Measurements from ENCODE around the gene WDFY2. TPM values are rescaled to one million over a fixed set of nuclear protein-coding genes. Genes with fewer than 3 reads are reported as not detected.

WDFY2 gene
- total and polyA plus RNA-seq, 2 of the 13 experiments (the other 11 are each of a cell fraction or from before 2014, with no cell fraction given), result 22.6 to 27.0 TPM

DNA sequence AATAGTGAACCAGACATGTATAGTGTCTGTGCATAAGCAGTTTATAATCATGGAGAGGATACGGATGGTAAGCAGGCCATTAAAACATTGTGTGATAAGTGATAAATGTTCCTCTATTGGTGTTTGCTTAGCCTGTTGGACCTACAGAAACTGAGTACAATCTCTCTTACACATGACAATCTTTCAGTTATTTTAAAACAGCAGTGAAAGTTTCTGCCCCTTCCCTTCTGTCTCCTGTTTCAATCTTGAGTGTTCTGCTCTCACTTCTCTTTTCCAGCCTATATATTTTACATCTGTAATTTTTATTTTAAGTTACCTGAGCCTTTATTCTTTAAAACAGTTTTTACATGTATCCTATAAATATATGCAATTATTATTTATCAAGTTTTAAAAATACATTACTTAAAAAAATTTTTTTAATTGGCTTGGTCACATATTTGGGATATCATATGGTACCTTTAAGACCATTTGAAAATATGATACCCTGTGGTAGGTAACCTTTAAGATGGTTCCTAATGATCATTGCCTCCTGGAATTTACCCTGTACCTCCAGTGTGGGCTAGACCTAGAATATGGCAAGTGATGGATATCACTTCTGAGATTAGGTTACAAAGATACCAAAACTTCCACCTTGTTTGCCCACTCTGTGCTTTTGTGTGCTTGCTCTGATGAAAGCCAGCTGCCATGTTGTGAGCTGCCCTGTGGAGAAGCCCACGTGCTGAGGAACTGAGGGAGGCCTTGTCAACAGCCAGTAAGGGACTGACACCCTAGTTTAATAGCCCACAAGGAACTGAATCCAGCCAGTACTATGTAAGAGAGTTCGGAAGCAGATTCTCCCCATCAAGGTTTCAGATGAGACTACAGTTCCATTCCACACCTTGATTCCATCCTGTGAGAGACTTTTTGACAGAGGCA, 120.4 kb downstream of the WDFY2 start:
- ChIA-PET POLR2A (no interaction called here), CTCF (ENCODE audit: low intra/inter-chr PET ratio, low total read pairs) (no interaction called here)
- FAIRE-seq, result no peak

GRCh38 chr13:51707461-51707860, 123.2 kb downstream of the WDFY2 start:
- H4K20me1 ChIP-seq (ENCODE audit: insufficient read depth, low read length), result no peaks in the 10 kb centered on the region
- BruUV-seq (replicated peaks), result no TSS peak
- no peaks in the 10 kb centered on the region for H3K4me1 ChIP-seq (ENCODE audit: insufficient read depth, low read length)
- H3K4me3 ChIP-seq (replicated peaks in 1 of 3; ENCODE audit: insufficient read depth in 1 of 3, low read depth in 2 of 3, low read length in 3 of 3), result no peak overlapping the region
- POLR2A ChIA-PET, result interaction anchor here (1.2 kb wide), 1 partner anchor 254 kb away, joined by 3 read pairs; the partner anchor contains the start of gene INTS6
- FAIRE-seq (no peak), ATAC-seq (no peak), DNase-seq (ENCODE audit: low spot score) (no peak)
- peaks cover 6 to 26% of the 10 kb centered on the region in 2 experiments for H3K36me3 ChIP-seq (replicated peaks in 1 of 2; ENCODE audit: control insufficient read depth in 1 of 2, insufficient read depth in 2 of 2, low read length in 2 of 2)
- intact Hi-C loops (cut with micrococcal nuclease; ENCODE audit: unreplicated experiment) (no loop called here), in situ Hi-C loops (cut with HindIII; ENCODE audit: extremely low pct_ligation_motif_present, low pct_unique_long_range_greater_than_20kb) (no loop called here)
- H3K9ac ChIP-seq (ENCODE audit: insufficient read depth, low read depth, low read length), result no peak overlapping the region
- H3K4me2 ChIP-seq (ENCODE audit: low read depth, low read length), result no peak overlapping the region
- H3K27ac ChIP-seq (ENCODE audit: extremely low read length, insufficient read depth, low read length), result no peak overlapping the region
- H3K79me2 ChIP-seq (ENCODE audit: insufficient read depth, low read length), result peaks cover 2% of the 10 kb centered on the region
- H3K27me3 ChIP-seq (ENCODE audit: control insufficient read depth in 1 of 2, insufficient read depth in 2 of 2, low read length in 2 of 2), result no peaks in the 10 kb centered on the region
- H3K9me3 ChIP-seq (ENCODE audit: low read length), result no peaks in the 10 kb centered on the region
- H2AFZ ChIP-seq (ENCODE audit: low read length), result no peak overlapping the region
- CTCF ChIA-PET (ENCODE audit: low intra/inter-chr PET ratio, low total read pairs), result no interaction called here
- TF ChIP-seq ARNTL (CRISPR knock-in tag; IDR thresholded peaks at IDR 0.05), result no peak

More for the DNA sequence above, 120.4 kb downstream of the WDFY2 start:
- no peak for TF ChIP-seq SRSF1 (optimal IDR thresholded peaks at IDR 0.05; ENCODE audit: low read depth, low read length)
- peak; percentile 12 for TF ChIP-seq RBM22 (optimal IDR thresholded peaks at IDR 0.05; ENCODE audit: low read length)
- no peak overlapping the region for H3K9ac ChIP-seq (ENCODE audit: insufficient read depth, low read depth, low read length)
- H3K4me2 ChIP-seq (ENCODE audit: low read depth, low read length), result no peak overlapping the region
- no TSS peak for BruUV-seq (replicated peaks)
- ATAC-seq, result no peak
- H3K27me3 ChIP-seq (ENCODE audit: control insufficient read depth in 1 of 2, insufficient read depth in 2 of 2, low read length in 2 of 2), result no peaks in the 10 kb centered on the region
- H3K27ac ChIP-seq (ENCODE audit: extremely low read length, insufficient read depth, low read length), result no peak overlapping the region
- in situ Hi-C loops (cut with HindIII; ENCODE audit: extremely low pct_ligation_motif_present, low pct_unique_long_range_greater_than_20kb), result no loop called here
- H3K4me1 ChIP-seq (ENCODE audit: insufficient read depth, low read length), result no peaks in the 10 kb centered on the region
- no peak overlapping the region for H3K4me3 ChIP-seq (replicated peaks in 1 of 3; ENCODE audit: insufficient read depth in 1 of 3, low read depth in 2 of 3, low read length in 3 of 3)
- peaks cover 2% of the 10 kb centered on the region for H3K79me2 ChIP-seq (ENCODE audit: insufficient read depth, low read length)
- H3K9me3 ChIP-seq (ENCODE audit: low read length), result no peaks in the 10 kb centered on the region
- DNase-seq (ENCODE audit: low spot score), result no peak
- peaks cover 6 to 26% of the 10 kb centered on the region in 2 experiments for H3K36me3 ChIP-seq (replicated peaks in 1 of 2; ENCODE audit: control insufficient read depth in 1 of 2, insufficient read depth in 2 of 2, low read length in 2 of 2)
- H2AFZ ChIP-seq (ENCODE audit: low read length), result no peak overlapping the region
- H4K20me1 ChIP-seq (ENCODE audit: insufficient read depth, low read length), result no peaks in the 10 kb centered on the region
- 99% methylated on average over 2 of the region's 3 CpGs for WGBS (ENCODE audit: low lambda C conversion rate)
- intact Hi-C loops (cut with micrococcal nuclease; ENCODE audit: unreplicated experiment), result no loop called here

All from HepG2 (cell line).